HL-60 (cell line): Measurements from ENCODE around the gene TMEM204.

ENCODE experiments used
- DNase-seq, 2 experiments: peaks; one replicate each; pipeline ENCODE4 v3.0.0-alpha.2; 2010 to 2020; ENCODE audit warnings: low read depth in 1 of 2, low spot score in 1 of 2
- H3K27ac ChIP-seq: fragments of 250-450 bp; sonication (Bioruptor Pico); replicated peaks from 2 replicates; pipeline ENCODE4 v1.5.1; 2020; ENCODE audit warnings: mild to moderate bottlenecking, moderate library complexity
- H3K27me3 ChIP-seq: fragments of 250-450 bp; sonication (Bioruptor Pico); 2 replicates; pipeline ENCODE4 v1.5.1; 2021; ENCODE audit warnings: mild to moderate bottlenecking, moderate library complexity; ENCODE audit not compliant: insufficient read depth, poor library complexity, severe bottlenecking
- H3K4me3 ChIP-seq: replicated peaks from 2 replicates; pipeline ENCODE4 v1.5.1; 2011; ENCODE audit warnings: mild to moderate bottlenecking, control low read depth, low read length; ENCODE audit not compliant: insufficient read depth
- CTCF ChIP-seq: IDR thresholded peaks from one replicate; pipeline ENCODE4 v1.5.1; 2011; ENCODE audit warnings: low read length, control low read depth, inconsistent platforms; ENCODE audit not compliant: insufficient read depth
- GABPA ChIP-seq: IDR thresholded peaks from 2 replicates; pipeline ENCODE4 v1.6.1; 2012; ENCODE audit warnings: low read depth
- POLR2AphosphoS5 ChIP-seq: IDR thresholded peaks from 2 replicates; pipeline ENCODE4 v1.6.1; 2012; ENCODE audit warnings: low read depth
- REST ChIP-seq: IDR thresholded peaks from 2 replicates; pipeline ENCODE4 v1.6.1; 2012; ENCODE audit warnings: low read depth; ENCODE audit not compliant: insufficient replicate concordance
- SPI1 ChIP-seq: IDR thresholded peaks from 2 replicates; pipeline ENCODE4 v1.6.1; 2012; ENCODE audit warnings: low read depth, mild to moderate bottlenecking, borderline replicate concordance

The TMEM204 gene

GRCh38 chr16:1554826-1555445, 21.5 kb downstream of the TMEM204 start:
- TF ChIP-seq POLR2AphosphoS5, result no peak
- TF ChIP-seq REST, result no peak
- TF ChIP-seq SPI1, result no peak
- TF ChIP-seq CTCF, result no peak
- no peak for TF ChIP-seq GABPA
- H3K4me3 ChIP-seq, result no peak overlapping the region
- no peak overlapping the region for H3K27ac ChIP-seq
- no peaks in the 10 kb centered on the region for H3K27me3 ChIP-seq
- DNase-seq, result no peak

GRCh38 chr16:1556254-1556653, 22.8 kb downstream of the TMEM204 start:
- no peaks in the 10 kb centered on the region for H3K27me3 ChIP-seq
- TF ChIP-seq CTCF, result no peak
- no peak for TF ChIP-seq POLR2AphosphoS5
- TF ChIP-seq REST, result no peak
- TF ChIP-seq SPI1, result no peak
- TF ChIP-seq GABPA, result no peak
- no peak overlapping the region for H3K4me3 ChIP-seq
- DNase-seq, result no peak
- no peak overlapping the region for H3K27ac ChIP-seq

- TF ChIP-seq CTCF, result no peak
- no peak for TF ChIP-seq GABPA
- TF ChIP-seq REST, result no peak
- TF ChIP-seq SPI1, result no peak
- TF ChIP-seq POLR2AphosphoS5, result no peak
- Histone ChIP-seq H3K4me3 (no peak overlapping the region), H3K27me3 (no peaks in the 10 kb centered on the region), H3K27ac (no peak overlapping the region)
- no peak for DNase-seq
These were observed 23.6 kb downstream of the TMEM204 start for GRCh38 chr16:1557074-1557473.
